HG03558 (cell line): ENCODE results near the gene DYNAP.

Experiments used
- ATAC-seq: cut with Tn5 transposase; IDR thresholded peaks from one replicate; pipeline ENCODE4 v1.9.1; 2021; ENCODE audit warnings: moderate number of reproducible peaks; ENCODE audit not compliant: unreplicated experiment; ENCODE audit errors: extremely low read depth

The DYNAP gene

GRCh38 chr18:54630963-54631362 is 39.9 kb downstream of the DYNAP start:
- no peak for ATAC-seq

- ATAC-seq: no peak
These were observed 45.2 kb downstream of the DYNAP start for GRCh38 chr18:54636217-54636616.

- ATAC-seq: no peak
These were observed 50.7 kb downstream of the DYNAP start for GRCh38 chr18:54641734-54642133.

GRCh38 chr18:54647176-54647575 is 56.1 kb downstream of the DYNAP start:
- ATAC-seq: no peak
